HG03342 (cell line): Measurements from ENCODE around the gene DENND5B.
"Not testable (repeated sequence)": the region's sequence is repeated elsewhere in the genome, so short reads cannot be mapped to it uniquely, and the experiment has no call there.

Experiments used
- ATAC-seq: cut with Tn5 transposase; IDR thresholded peaks from one replicate; pipeline ENCODE4 v1.9.1; 2021; ENCODE audit warnings: mild to moderate bottlenecking, moderate library complexity; ENCODE audit not compliant: unreplicated experiment

DENND5B gene

DNA sequence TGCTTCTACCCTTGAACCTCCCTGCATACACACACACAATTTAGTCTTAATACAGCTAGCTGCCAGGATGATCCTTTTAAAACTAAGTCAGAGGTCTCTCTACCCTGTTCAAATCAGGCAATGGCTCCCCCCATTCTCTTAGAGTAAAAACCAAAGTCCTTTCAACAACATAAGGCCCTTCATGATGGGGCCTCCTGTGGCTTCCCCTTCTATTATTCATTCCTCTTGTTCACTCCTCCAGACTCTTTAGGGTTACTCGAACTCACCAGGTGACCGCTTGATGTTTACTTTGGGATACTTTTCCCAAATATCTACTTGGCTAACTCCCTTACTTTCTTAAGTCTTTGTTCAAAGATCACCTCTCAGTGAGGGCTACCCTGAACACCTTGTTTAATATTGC is 30.4 kb downstream of the DENND5B start:
- ATAC-seq, result no peak

DNA sequence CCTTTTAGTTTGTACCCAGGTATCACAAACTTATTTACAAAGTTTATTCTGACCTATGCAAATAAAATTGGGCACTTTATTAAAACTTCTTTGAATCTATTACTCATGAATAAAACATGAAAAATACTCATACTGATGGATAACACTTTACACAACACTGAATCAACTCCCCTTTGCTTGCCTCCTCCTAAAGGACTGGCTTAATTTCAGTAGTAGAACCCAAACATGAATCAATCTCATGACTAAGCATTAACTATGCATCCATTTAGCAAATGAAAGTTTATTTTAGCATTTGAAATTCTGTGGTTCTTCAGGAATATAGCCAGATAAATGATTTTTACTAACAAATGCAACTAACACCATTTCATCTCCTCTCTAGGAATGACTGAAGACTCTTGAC is 32.4 kb downstream of the DENND5B start:
- no peak for ATAC-seq

DNA sequence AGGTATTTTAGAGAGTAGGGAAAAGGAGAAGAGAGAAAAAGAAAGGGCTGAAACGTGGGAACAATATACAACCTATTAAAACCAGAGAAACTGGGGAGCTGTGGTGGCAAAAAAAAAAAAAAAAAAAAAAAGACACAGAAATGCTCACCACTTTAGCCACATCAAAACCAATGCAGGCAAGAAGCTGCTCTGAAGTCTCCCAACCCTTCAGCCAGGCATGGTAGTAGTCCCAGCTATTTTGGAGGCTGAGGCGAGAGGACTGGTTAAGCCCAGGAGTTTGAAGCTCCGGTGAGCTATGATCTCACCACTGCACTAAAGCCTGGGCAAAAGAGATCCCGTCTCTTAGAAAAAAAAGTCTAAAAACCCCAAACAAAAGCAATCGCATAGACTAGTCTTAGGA is 33.2 kb downstream of the DENND5B start:
- no peak for ATAC-seq

DNA sequence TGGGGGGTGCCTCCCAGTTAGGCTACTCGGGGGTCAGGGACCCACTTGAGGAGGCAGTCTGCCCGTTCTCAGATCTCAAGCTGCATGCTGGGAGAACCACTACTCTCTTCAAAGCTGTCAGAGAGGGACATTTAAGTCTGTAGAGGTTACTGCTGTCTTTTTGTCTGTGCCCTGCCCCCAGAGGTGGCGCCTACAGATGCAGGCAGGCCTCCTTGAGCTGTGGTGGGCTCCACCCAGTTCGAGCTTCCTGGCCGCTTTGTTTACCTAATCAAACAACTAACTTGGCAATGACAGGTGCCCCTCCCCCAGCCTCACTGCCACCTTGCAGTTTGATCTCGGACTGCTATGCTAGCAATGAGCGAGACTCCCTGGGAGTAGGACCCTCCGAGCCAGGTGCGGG is 35.5 kb downstream of the DENND5B start:
- not testable (repeated sequence) for ATAC-seq

DNA sequence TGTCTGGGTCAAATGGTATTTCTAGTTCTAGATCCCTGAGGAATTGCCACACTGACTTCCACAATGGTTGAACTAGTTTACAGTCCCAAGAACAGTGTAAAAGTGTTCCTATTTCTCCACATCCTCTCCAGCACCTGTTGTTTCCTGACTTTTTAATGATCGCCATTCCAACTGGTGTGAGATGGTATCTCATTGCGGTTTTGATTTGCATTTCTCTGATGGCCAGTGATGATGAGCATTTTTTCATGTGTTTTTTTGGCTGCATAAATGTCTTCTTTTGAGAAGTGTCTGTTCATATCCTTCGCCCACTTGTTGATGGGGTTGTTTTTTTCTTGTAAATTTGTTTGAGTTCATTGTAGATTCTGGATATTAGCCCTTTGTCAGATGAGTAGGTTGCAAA is 40.3 kb downstream of the DENND5B start:
- not testable (repeated sequence) for ATAC-seq

DNA sequence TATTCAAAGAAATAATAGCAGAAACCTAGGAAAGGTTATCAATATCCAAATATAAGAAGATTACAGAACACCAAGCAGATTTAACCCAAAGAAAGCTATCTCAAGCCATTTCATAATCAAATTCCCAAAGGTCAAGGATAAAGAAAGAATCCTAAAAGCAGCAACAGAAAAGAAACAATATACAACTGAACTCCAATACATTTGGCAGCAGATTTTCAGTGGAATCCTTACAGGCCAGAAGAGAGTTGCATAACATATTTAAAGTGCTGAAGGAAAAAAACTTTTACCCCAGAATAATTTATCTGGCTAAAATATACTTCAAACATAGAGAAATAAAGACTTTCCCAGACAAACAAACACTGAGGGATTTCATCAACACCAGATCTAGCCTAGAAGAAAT is 54.3 kb downstream of the DENND5B start:
- no peak for ATAC-seq

DNA sequence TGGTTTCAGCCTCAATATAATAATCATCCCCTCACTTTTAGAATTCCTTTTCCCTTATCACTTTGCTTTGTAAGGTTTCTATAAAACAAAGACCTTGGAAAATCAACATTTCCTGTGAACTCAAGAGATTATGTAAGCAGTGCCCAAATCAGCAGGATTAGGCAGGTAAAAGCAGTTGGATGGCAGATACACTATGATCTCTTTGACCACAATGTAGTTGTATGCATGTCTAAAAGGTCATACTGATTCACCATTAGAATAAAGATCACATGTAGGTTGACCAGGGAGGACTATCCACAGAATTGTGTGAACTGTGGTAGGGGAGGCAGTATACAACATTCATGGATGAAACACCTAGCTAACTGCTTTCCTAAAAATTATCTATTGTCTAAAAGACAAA is 57.5 kb downstream of the DENND5B start:
- ATAC-seq, result no peak

DNA sequence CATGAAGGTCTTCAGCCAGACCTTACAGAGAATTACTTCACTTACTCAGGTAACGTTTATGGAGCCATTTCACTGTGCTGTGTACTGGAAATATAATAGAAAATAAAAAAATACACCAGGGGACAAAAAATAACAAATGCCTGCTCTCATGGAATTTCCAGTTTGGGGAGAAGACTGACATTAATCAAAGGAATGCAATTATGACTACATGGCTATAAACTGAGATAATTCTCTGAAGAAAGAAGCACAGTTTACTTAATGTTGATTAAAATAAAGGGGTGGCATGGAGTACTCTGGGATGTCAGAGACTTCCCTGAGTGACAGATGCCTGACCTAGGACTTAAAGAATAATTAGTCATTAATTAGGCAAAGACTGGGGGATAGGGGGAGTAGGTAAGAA is 59.0 kb downstream of the DENND5B start:
- no peak for ATAC-seq

DNA sequence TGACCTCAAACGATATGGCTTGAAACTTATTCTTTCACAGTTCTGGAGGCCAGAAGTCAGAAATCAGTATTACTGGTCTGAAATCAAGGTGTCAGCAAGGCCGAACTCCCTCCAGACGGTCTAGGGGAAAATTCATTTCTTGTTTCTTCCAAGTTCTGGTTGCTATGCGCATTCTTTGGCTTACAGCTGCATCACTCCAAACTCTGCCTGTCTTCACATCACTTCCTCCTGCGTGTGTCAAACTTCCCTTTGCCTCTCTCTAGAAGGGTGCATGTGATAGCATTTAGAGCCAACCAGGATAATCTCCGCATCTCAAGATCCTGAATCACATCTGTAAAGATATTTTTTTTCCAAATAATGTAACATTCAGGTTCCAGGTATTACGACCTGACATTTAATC is 62.8 kb downstream of the DENND5B start:
- ATAC-seq, result no peak

DNA sequence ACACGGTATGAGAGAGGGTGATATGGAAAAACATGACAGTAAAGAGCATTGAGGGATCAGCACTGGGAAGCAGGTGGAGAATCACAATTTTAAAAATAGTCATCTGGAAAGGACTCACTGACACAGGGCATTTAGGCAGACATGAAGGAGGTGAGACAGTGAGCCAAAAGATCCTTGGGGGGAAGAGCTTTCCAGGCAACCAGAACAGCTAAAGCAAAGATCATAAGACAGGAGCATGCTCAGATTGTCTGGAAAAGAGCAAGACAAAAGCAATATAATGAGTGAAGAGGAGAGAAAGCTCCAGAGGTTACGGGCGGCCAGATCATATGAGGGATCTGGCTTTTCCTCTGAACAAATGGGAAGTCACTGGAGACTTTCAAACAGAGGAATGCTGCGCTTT is 63.9 kb downstream of the DENND5B start:
- ATAC-seq, result no peak

DNA sequence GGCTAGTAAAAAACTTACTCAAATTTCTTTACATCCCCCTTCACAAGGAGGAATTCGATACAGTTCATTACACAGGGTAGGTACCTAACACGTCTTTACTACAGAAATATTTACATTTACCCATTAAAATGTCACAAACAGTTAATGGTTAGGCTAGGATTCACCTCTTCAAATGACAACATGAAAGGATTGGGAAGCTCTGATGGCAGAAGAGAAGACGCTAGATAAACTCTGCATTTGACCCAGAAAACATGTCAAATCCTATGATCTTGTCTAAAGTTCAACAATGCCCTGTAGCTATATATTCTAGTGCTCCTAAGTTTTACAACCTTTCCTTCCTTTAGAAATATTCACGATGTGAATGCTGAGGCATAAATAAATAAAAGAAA is 64.8 kb downstream of the DENND5B start:
- ATAC-seq, result no peak

DNA sequence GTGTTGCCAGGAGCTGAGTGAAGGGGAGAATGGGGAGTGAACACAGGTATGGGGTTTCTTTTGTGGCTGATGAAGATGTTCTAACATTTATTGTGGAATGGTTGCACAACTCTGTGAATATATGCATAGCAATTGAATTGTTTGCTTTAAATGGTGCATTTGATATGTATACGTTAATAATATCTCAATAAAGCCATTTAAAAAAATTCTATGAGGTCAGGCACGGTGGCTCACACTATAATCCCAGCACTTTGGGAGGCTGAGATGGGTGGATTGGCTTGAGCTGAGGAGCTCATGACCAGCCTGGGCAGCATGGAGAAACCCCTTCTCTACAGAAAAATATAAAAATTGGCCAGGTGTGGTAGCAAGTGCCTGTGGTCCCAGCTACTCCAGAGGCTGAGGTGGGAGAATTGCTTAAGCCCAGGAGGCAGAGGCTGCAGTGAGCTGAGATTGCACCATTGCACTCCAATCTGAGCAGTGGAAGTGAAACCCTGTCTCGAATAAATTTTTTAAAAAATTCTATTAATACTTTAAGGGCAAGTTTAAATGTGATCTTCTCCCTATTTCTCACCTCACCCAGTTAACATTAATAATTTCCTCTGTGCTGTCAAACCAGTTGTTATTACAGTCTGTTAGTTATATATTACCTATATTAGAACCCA is 65.3 kb downstream of the DENND5B start:
- ATAC-seq, result no peak

DNA sequence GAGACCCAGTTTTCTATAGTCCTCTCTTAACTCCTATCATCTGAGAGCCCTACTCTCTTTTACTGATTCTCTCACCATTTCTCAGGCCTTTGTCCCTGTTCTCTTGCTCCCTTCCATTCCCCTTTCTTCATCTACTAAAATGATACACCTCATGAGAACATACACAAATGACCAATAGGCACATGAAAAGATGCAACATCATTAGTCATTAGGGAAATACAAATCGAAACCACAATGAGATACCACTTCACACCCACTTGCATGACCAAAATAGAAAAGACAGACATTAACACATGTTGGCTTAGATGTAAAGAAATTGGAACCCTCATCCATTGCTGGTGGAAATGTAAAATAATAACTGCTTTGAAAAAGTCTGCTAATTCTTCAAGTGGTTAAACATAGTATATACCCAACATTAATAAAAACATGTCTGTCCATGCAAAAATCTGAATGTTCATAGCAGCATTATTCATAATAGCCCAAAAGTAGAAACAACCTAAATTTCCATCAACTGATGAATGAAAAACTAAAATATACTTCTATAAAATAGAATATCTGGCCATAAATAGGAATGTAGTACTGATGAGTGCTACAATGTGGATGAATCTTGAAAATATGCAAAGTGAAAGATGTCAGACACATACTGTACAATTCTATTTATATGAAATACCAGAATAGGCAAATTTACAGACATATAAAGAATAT is 66.0 kb downstream of the DENND5B start:
- peak; percentile 89 for ATAC-seq

DNA sequence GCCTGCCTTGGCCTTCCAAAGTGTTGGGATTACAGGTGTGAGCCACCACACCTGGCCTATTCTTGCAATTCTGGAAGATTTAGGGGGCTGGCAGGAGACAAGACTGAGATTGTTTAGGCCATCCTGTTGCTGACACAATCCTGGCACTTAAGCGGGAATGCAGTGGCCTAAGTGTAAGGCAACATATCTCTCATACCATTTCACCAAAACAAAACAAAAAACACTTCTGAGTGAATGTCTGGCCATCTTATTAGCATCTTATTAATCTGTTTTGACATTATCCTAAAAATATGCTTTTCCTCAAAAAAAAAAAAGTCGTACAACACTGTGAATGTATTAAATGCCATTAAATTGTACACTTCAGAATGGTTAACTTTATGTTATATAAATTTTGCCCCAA is 67.6 kb downstream of the DENND5B start:
- no peak for ATAC-seq

DNA sequence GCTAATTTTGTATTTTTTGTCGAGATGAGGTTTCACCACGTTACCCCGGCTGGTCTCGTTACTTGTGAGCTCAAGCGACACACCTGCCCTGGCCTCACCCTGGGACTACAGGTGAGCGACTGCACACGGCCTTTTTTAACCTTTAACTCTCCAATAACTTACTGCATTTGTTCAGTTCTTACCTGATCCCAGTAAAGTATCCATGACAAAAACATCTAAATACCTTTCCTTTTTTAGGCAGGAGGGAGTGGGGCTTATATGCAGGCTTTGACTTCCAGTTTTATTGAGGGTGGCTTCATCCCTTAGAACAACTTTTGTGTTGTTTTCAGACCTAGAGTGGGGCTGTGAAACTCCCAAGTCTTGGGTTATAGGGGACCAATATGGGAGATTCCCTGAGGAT is 68.3 kb downstream of the DENND5B start:
- no peak for ATAC-seq

DNA sequence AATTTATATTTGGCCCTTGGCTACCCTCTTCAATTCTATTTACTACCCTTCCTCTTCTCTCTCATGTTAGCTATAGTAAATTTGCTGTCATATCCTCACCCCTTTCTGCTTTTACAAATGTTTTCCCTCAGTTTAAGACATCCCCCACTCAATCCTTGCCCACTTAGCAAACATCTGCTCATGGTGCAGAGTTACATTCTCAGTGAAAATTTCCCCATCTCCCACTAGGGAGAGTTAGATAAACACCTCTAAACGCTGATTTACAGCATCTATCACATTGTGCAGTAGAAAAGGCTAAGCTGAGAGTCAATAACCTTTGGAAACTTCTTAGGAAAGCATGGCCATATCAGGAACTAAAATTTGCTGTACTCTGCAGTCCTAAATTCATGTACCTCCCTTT is 69.0 kb downstream of the DENND5B start:
- no peak for ATAC-seq

DNA sequence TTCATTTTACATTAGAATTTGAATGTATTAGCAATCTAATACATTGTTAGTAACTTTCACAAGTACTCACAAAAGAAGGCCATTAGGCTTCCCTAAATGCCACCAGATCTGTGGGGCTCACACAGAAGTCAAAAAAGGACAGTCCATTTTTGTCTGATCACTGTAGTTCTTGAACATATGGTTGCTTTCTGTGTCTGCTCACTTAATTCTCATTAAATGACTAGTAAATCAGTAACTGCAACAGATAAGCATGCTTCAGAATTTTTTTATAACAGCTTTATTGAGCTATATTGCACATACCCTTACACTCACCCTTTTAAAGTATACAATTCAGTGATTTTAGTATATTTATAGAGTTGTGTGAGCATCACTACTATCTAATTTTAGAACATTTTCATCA is 71.4 kb downstream of the DENND5B start:
- no peak for ATAC-seq

DNA sequence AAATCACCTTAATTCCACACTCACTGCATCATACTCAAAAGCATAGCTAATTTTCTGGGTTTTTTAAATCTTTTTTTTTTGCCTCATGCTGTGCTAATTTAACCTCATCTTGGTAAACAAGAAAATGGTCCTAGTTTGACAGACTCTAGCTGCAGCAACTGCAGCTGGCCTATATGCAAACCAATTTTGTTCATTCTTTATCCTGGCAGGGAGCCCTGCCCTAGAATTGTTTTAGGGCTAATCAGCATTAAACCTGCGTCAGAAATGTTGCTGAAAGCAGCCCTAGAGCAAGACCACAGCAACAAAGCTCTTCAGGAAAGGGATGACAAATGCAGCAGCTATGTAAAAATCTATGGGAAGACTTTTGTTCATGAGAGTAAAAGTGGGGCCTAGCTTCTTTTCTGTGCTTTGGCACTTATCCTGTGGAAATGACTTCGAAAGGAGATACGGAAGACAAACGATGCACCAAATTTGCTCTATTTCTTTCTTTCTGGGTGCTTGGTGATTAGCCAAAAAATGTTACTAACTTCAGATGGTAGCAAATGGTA is 72.2 kb downstream of the DENND5B start:
- no peak for ATAC-seq

DNA sequence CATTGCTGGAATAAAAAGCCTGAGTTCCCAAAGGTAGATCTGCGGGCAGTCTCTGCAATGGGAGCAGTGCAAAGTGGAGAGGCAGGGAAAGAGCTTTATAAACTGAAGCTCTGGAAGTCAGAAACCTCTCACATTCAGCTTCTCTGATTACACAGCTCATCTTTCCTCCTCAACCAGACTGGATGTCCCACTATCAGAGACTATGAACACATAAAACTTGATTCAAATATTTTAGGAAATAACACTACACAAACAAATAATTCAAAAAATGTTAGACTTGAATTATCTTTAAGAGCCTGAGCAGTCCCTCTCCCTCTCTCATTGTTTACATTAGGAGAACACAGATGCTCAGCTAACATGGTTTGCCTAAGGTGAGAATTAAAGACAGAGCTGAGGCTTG is 72.9 kb downstream of the DENND5B start:
- ATAC-seq, result no peak

DNA sequence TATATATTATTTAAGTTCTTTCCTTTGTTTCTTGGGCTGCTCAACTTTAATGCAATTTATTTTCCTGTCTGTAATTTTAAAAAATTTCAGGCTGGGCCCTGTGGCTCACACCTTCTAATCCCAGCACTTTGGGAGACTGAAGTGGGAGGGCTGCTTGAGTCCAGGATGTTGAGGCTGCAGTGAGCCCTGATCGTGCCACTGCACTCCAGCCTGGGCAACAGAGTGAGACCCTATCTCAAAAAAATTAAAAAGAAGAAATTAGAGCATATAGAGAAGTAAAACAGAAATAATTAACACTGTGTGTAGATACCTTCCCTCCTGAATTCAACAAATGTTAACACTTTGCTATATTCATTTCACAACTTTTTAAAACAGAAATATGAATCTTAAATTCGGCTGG is 74.2 kb downstream of the DENND5B start:
- ATAC-seq, result no peak

DNA sequence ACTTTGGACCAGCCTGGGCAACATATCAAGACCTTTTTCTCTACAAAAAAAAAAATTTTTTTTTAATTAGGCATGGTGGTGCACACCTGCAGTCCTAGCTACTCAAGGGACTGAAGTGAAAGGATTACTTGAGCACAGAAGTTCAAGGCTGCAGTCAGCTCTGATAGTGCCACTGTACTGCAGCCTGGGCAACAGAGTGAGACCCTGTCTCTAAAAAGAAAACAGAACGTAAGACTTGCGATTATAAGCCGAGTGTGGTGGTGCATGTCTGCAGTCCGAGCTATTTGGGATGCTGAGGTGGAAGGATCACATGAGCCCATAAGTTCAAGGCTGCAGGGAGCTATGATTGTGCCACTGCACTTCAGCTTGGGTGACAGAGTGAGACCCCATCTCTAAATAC is 76.0 kb downstream of the DENND5B start:
- no peak for ATAC-seq

DNA sequence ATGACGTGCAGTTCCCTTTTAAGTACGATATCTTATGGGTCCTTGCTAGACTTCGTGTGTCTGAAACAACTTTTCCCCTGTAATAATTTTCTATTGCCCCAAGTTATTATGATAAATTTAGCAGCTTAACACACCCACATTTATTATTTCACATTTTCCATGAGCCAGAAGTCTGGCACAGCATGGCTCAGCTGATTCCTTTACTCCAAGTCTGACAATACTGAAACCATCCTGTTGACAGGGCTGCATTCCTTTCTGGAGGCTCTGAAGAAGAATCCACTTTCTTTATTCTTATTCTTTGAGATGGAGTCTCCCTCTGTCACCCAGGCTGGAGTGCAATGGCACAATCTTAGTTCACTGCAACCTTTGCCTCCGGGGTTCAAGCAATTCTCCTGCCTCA is 80.9 kb downstream of the DENND5B start:
- ATAC-seq, result no peak
